ENCODE measurements around the gene TNIP3. TPM values are rescaled to one million over a fixed set of nuclear protein-coding genes. Genes with fewer than 3 reads are reported as not detected.

Gene TNIP3
- total RNA-seq, 1 donor from 2014 or later = not detected

- no peak for DNase-seq (ENCODE audit: low spot score)
- intact Hi-C loops (cut with DNase I) = loop anchor here (5.0 to 10.0 kb wide), 4 partner anchors 72 to 1022 kb away; no protein-coding TSS in a partner anchor
These were observed 67.5 kb downstream of the TNIP3 start for GRCh38 chr4:121096629-121097028.

GRCh38 chr4:121096191-121096590 is 67.9 kb downstream of the TNIP3 start:
- intact Hi-C loops (cut with DNase I) = loop anchor here (5.0 to 10.0 kb wide), 4 partner anchors 71 to 1021 kb away; no protein-coding TSS in a partner anchor
- no peak for DNase-seq (ENCODE audit: low spot score)

GRCh38 chr4:121094297-121094966 is 69.7 kb downstream of the TNIP3 start:
- no peak for DNase-seq (ENCODE audit: low spot score)
- intact Hi-C loops (cut with DNase I) = loop anchor here (10.0 kb wide), 3 partner anchors 70 to 1020 kb away; no protein-coding TSS in a partner anchor

GRCh38 chr4:121093261-121093660 is 70.9 kb downstream of the TNIP3 start:
- intact Hi-C loops (cut with DNase I) = loop anchor here (10.0 kb wide), 3 partner anchors 68 to 1018 kb away; no protein-coding TSS in a partner anchor
- no peak for DNase-seq (ENCODE audit: low spot score)

- DNase-seq (ENCODE audit: low spot score) = no peak
- intact Hi-C loops (cut with DNase I) = loop anchor here (10.0 kb wide), 3 partner anchors 67 to 1017 kb away; no protein-coding TSS in a partner anchor
These were observed 72.2 kb downstream of the TNIP3 start for GRCh38 chr4:121091941-121092340.

GRCh38 chr4:121088867-121089266 is 75.3 kb downstream of the TNIP3 start:
- intact Hi-C loops (cut with DNase I) = no loop called here

More at GRCh38 chr4:121088867-121089266, 75.3 kb downstream of the TNIP3 start:
- DNase-seq (ENCODE audit: low spot score) = no peak

Other genes starting within 250 kb of the TNIP3 start
- gene PRDM5, start 241.6 kb downstream of the TNIP3 start, total RNA-seq = 24.3 TPM
- 5.1 TPM for gene NDNF, start 91.8 kb downstream of the TNIP3 start, total RNA-seq
- 1.9 TPM for gene QRFPR, start 216.7 kb upstream of the TNIP3 start, total RNA-seq

Data from cardiac septum (tissue), 1 donor.